GM21423 (cell line): ENCODE data around the gene BRSK2.

ENCODE experiments used
- ATAC-seq: cut with Tn5 transposase; IDR thresholded peaks from one replicate; pipeline ENCODE4 v1.9.1; 2021; ENCODE audit warnings: mild to moderate bottlenecking, moderate library complexity; ENCODE audit not compliant: unreplicated experiment

BRSK2 gene

GRCh38 chr11:1449490-1450243 lies 59.9 kb downstream of the BRSK2 start:
- ATAC-seq, result no peak

- ATAC-seq, result no peak
These were observed 60.7 kb downstream of the BRSK2 start for GRCh38 chr11:1450344-1450875.

DNA sequence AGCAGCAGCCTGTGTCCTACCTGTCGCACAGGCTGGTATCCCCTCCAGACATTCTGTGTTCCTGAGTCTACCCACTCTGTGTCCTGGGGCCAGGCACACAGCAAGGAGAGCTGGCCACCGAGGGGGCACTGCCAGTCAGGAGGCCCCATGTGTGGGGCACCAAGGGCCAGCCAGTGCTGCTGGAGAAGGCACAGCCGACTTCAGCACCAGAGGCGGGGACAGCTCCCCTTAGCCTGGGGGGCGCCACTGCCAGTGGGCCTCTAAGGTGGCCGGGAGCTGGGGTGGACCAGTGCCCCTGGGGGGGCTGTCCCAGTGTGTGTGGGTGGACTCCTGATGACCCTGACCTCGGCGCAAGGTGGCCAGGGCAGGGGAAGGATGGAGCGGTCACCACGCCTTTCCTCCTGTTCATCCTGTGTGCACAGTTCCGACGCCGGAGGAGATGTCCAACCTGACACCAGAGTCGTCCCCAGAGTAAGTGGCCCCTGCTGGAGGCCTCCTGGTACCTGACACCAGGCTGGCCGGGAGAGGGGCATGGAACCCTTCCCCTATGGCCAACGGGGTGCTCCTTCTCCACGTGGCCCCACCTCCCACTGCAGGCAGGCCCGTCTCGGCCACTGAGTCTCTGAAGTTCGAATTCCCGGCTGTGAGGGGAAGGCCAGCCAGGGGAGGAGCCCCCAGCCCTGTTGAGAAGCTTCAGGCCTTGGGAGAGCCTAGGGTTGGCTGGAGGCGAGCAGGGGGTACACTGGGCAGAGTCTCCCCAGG lies 61.4 kb downstream of the BRSK2 start:
- ATAC-seq, result no peak

GRCh38 chr11:1451781-1452470 lies 62.2 kb downstream of the BRSK2 start:
- no peak for ATAC-seq

GRCh38 chr11:1452744-1453143 lies 63.0 kb downstream of the BRSK2 start:
- no peak for ATAC-seq

DNA sequence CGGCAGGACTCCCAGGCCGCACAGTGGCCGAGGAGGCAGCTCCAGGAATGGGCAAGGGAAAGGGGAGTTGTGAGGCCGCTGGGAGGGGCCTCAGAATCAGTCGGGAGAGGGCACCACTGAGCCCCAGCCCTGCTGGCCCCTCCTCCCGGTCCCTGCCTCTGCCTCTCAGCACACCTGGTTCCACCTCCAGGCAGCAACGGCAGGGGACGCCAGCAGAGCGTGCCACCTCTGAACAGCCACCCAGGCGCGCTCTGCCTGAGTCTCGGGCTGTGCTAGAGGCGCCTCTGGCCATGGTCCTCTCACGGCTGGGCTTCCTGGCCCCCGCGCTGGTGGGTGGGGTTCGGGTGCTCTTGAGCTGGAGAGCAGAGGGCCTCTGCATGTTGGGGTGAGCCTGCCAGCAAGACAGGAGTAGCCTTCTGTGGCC lies 63.9 kb downstream of the BRSK2 start:
- ATAC-seq, result no peak

DNA sequence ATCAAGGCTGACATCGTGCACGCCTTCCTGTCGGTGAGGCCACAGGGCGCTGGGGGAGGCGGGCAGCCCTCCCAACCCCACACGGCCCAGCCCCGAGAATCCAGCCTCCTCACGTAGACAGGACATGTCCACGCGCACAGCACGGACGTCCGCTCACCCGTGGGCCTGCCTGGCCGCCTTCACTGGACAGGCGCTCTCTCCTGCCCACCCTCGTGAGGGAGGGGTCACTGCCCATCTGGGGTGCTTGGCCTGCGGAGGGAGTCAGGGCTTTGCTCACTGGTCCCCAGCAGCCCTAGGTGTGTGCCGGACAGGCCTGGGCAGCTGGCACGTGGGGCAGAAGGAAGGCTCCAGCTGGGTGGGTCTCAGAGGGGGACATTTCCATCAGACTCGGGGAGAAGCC lies 64.8 kb downstream of the BRSK2 start:
- ATAC-seq, result no peak

DNA sequence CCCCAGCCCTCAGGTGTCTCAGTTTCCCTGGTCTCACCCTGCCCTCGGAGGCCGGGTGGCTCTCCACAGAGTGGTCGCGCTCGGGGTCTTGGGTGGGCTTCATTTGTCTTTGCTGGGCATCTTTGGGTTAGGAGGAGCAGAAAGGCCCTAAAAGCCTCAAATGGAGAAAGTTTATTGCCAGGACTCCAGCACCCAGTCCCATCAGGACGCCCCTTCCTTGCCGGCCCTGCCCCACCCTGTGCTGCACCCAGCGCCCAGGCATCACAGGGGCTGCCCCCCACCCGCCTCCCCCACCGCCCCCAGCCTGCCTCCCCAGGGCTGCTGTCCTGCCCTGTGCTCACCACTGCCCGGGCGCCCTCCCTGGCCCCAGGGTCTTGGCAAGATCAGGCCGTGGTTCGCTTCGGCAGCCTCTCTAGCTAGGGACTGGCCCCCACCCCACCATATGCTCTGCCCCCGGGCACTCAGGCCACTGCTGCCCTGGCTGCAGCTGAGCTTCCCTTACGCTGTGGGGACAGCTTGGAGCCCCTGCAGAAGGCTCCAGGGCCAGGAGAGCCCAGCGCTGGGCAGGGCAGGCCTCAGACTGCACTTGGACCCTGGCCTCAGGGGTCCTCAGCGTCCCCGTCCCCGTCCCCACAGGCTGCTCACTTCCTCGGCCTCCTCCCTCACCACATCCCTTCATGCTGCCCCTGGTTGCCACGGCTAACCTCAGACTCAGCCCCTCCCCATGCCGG lies 65.5 kb downstream of the BRSK2 start:
- no peak for ATAC-seq

DNA sequence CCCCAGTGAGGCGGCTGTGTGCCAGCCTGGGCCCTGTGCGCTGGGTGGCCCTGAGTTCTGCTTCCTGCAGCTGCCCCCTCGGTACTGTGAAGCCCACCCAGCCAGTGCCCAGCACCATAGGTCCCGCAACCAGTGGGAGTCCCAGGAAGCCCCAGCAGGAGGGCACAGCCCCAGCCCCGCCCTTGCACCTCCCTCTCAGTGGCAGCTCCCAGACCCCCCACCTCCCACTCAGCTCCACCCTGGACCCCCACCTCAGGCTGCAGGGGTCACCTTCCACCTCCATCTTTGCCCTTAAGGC lies 66.0 kb downstream of the BRSK2 start:
- no peak for ATAC-seq

DNA sequence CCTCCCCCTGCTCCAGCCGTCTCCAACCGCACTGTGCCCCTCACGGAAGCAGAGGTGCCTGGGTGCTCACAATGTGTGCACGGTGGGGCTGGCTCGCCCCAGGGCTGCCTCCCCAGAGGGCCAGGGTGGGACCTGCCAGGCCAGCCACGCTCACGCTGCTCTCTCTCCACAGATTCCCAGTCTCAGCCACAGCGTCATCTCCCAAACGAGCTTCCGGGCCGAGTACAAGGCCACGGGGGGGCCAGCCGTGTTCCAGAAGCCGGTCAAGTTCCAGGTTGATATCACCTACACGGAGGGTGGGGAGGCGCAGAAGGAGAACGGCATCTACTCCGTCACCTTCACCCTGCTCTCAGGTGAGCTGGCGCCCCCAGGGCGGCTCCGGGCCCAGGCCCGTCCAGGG lies 66.4 kb downstream of the BRSK2 start:
- ATAC-seq, result no peak

DNA sequence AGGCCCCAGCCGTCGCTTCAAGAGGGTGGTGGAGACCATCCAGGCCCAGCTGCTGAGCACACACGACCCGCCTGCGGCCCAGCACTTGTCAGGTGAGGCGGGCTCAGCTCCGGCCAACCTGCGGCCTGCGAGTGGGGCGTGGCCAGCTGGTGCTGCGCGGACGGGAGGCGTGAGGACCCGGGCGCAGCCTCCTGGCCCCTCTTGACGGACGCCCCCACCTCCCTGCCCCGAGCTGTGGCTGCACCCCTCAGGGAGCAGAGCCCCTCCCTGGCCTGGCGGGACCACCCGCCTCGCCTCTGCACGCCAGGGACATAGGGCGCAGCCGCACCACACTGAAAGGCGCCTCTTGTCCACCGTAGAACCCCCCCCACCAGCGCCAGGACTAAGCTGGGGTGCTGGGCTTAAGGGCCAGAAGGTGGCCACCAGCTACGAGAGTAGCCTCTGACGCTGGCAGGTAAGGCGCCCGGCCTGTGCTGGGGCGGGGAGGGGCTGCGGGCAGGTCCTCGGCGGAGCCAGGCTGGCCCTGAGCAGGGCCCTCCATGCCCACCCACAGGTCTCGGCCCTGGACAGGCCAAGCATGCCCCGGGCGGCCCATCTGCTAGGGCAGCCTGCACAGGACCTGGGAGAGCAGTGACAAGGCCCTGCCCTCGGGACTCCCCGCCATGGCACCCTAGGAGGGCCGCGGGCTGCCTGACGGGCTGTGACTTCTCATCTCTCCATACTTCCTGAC lies 67.0 kb downstream of the BRSK2 start:
- no peak for ATAC-seq

DNA sequence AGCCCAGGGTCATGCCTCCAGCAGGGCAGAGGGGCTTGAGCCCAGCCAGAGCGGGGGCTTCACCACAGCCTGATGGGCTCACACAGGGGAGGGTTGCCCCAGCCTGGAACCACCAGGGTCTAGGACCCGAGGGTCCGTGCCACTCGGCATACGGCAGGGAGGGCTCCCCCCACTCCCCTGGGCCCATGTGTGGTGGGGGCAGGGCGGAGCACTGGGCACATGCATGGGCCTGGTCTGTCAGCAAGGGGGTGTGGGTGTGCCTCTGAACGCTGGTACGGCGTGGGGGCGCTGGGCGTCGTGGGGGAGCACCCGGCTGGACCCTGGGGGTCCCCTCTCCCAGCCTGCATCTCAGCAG lies 67.6 kb downstream of the BRSK2 start:
- ATAC-seq, result no peak

- ATAC-seq, result no peak
These were observed 68.1 kb downstream of the BRSK2 start for GRCh38 chr11:1457856-1458255.

DNA sequence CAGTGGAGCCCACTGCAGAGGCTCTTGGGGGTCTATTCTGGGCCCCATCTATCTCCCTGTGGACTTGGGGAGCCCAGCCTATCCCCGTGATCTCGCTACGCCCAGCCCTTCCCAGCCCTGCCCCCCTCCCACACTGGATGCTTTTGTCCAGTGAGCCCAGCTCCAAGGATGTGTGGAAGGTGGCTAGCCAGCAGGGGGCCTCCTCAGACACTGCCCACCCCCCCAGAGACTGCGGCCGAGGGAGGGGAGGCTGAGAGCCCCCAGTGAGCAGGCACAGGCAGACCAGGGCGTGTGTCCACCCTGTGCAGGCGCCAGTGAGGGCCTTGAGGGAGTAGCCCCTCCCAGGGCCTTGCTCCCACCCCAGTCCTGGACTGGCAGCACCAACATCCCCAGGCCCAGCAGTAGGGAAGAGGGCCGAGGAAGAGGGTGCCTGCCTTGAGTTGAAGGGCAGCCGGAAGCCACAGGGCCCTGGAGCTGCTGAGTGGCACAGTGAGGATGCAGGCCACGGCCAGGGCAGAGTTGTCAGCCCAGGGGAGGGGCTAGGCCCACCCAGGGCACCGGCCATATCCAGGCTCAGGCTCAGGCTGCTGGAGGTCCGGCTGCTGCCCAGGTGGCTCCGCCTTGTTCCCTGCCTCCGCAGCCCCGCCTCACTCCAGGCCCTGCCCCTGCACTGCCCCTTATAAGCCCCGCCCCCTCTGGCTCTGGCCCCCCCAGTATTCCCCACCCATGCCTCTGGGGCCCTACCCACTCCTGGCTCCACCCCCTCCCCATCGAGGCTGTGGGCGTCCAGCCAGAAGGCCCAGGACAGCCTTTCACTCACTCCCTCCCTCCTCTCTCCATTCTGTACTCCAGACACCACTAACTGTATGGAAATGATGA lies 68.8 kb downstream of the BRSK2 start:
- ATAC-seq, result no peak

GRCh38 chr11:1459219-1459575 lies 69.5 kb downstream of the BRSK2 start:
- ATAC-seq, result no peak

- no peak for ATAC-seq
These were observed 70.1 kb downstream of the BRSK2 start for GRCh38 chr11:1459764-1460395.

GRCh38 chr11:1460396-1460985 lies 70.8 kb downstream of the BRSK2 start:
- ATAC-seq, result no peak

DNA sequence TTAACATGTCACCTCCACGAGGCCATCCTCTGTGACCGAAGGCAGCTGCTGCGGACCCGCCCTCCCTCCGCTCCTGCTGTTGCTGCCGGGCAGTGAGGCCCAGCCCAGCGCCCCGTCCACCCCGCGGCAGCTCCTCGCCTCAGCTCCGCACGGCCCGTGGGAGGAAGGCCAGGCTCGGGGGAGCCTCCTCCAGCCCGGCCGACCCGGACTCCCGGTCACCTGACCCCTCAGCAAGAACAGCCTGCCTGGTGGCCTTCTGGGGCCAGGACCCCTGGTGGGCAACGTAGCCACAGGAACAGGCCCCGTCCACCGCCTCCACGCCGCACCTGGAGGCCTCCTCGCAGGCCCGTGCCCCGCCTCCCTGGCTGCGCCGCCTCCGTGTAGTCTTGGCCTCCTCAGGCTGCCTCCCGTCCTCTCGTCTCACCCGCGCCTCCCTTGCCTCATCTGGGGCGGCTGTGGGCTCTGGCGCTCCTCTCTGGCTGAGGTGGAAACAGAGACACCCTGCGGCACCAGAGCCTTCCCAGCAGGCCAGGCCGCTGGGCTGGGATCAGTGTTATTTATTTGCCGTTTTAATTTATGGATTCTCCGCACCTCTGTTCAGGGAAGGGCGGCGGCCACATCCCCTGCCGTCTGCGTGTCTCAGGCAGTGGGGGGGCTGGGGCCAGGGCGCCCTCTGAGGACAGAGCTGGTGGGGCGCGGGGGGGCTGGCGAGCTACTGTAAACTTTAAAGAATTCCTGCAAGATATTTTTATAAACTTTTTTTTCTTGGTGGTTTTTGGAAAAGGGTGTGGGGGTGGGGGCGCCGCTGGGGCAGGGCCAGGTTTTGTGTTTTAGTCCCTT lies 71.5 kb downstream of the BRSK2 start:
- ATAC-seq, result no peak
